Measurements from ENCODE around the gene ARPC2. TPM values are rescaled to one million over a fixed set of nuclear protein-coding genes. Genes with fewer than 3 reads are reported as not detected.

Gene ARPC2
- 297 and 314 TPM in 2 replicates for total RNA-seq

DNA sequence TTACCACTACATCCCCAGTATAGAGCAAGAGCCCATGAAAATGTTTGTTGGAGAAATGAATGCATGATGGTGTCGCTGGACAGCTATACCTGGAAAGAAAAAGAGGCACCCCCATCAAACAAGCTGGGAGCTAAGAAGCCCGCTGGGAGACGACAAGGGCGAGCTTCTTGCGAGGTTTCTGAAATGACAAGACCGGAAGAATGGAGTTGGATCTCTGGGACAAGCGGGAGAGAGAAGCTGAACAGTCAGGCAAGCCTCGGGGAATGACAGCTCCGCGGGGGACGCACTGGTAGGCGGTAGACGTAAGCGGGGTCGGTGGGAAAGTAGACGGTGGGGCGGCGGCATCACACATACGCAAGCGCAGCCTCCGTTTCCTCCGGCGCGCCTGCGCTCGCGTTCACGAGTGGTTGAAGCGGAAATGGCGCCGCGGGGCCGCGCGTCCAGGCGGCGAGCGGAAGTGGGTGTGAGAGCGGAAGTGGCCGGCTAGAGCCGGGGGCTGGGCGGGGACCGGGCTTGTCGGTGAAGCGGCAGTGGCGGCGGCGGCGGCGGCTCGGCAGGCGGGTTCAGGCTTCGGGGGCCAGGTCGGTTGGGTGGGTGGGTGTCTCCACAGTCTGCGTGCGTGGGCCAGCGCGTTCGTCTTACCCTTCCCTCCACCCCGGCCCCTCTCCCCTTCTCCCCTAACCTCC, at the start of gene ARPC2:
Gene ARPC2 (plus strand): TSS at position 516 of the 686 bp plus-strand sequence. CDS start 282 bp downstream, outside the sequence.

DNA sequence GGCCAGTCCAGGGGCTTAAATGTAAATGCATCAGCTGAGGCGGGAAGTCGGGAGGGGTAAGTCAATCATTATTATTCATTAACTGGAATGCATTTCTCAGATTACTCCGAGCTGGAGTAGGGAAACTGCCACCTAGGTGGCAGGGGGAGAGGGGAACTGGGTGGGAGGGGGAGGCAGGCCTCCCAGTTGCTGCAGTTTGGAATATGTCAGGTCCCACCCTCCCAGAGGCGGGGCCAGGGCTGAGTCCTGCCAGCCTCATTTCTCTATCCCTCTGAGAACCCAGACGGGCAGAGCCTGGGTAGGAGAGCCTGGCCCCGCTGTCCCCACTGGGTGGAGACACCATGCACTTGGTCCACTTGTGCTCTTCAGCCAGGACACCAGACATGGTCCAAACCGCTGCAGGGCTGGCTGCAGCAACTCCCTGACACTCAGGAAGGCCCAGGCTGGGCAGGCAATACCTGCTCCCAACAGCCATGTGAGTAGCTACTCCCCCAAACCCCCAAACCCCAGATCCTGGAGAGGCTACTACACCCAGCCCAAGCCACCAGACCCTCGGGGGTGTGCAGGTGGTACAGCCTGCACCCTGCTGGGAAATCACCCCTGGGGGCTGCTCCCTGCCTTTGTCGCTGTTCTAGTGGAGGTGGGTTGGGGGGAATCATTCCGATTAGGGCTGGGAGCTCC, 43.9 kb downstream of the ARPC2 start, which contains the start of gene GPBAR1:
Gene GPBAR1 (plus strand): TSS at position 274 of the 681 bp plus-strand sequence. CDS start 1,710 bp downstream, outside the sequence.

DNA sequence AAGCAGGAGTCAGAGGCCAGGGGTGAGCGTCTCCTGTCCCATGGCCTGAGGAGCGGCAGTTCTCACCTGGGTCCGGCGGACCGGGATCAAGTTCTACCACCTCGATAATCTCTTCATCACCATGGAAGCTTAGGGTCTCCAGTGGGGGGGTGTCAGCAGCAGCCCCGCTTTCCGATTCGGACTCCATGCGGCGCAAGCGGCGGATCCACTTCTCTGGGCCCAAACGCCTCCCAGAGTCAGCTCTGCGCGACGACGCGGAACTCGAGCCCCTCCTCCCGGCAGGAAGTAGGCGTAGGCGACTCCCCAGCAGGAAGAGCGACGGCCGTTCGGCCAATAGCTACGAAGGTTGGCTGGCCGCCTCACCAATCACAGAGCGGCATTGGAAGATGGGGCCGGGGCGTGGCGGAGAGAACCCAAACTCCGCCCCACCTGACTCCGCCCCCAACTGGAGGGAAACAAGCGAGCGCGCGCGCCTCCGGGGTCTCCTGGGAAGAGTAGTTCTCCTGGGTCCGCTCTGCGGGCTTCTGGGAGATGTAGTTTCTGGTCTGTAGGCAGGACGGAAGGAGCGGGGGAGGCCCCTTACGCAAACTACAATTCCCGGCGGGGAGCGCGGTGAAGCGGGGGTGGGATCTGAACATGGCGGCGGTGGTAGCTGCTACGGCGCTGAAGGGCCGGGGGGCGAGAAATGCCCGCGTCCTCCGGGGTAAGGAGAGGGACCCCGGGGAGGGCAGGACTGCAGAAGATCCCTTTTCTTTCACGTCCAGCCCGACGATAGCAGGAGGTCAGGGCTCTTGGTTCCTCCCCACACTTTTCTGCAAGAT, 53.1 kb downstream of the ARPC2 start, which contains the start of the genes AAMP and PNKD:
Gene AAMP (minus strand): TSS at position 238 of the 821 bp plus-strand sequence. CDS start 51 bp downstream, at position 187.
Gene PNKD (plus strand): TSS at position 620 of the 821 bp plus-strand sequence. CDS start 17 bp downstream, at position 637.

DNA sequence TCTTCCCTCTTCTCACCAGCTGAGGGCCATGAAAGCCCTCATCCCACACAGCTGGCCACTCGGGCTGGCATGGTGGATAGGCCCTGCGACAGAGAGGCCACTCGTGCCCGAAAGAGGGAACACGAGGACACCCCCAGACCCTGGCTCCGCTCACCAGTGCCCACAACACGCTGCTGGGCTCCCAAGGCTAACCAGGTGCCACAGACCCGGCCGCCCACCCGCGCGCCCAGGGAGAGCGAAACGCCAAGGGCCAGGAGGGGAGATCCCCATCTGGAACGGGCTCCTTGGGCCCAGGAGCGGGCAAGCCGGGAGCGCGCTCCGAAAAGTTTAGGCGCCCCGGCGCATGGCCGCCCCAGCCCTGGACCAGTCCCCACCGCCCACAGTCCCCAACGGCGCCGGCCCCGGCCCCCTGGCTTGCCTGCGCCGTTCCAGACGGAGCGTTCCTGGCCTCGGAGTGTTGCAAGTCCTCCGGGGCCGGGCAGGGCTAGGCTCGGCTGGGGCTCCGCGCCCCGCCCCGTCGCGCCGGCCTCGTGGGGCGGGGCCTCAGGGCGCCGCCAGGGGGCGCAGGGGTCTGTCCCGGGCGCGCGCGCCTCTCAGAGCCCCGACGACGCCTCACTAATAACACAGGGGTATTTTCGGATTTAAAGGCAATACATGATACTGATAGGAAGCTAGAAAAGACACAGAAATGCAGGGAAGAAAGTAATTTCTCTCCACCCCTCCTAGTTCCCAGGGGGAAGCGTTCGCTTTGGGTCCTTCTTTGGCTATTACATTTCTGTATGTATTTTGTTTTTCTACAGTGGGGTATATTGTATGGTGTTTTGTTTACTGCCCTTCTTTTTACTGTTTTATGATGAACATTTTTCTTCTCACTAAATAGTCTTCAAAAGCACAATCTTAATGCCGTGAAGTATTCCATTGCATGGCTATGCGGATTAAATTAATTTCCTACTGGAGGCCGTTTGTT, 75.3 kb downstream of the ARPC2 start, which contains the start of gene TMBIM1:
Gene TMBIM1 (minus strand): TSS at position 456 of the 967 bp plus-strand sequence. CDS start 10,362 bp downstream, outside the sequence.

Other genes starting within 250 kb of the ARPC2 start
- 15.7 and 76.7 TPM in 2 replicates for gene TNS1, start 214.2 kb upstream of the ARPC2 start, total RNA-seq
- gene RUFY4, start 147.9 kb upstream of the ARPC2 start, total RNA-seq, result not detected in 2 replicates
- not detected in 2 replicates for gene CXCR2, start 91.2 kb upstream of the ARPC2 start, total RNA-seq
- not detected in 2 replicates for gene CXCR1, start 50.2 kb upstream of the ARPC2 start, total RNA-seq
- gene GPBAR1, start 43.8 kb downstream of the ARPC2 start, total RNA-seq, result 0.06 and 0.16 TPM in 2 replicates
- 132 and 186 TPM in 2 replicates for gene AAMP, start 52.9 kb downstream of the ARPC2 start, total RNA-seq
- 24.0 and 36.1 TPM in 2 replicates for gene PNKD, start 53.3 kb downstream of the ARPC2 start, total RNA-seq
- 89.4 and 184 TPM in 2 replicates for gene TMBIM1, start 75.3 kb downstream of the ARPC2 start, total RNA-seq
- gene CATIP, start 139.7 kb downstream of the ARPC2 start, total RNA-seq, result not detected in 2 replicates
- gene SLC11A1, start 165.1 kb downstream of the ARPC2 start, total RNA-seq, result 0.13 and 0.16 TPM in 2 replicates
- gene CTDSP1, start 182.7 kb downstream of the ARPC2 start, total RNA-seq, result 53.9 and 56.4 TPM in 2 replicates
- 0.06 TPM in 1 of 2 replicates, not detected in the other for gene VIL1, start 201.9 kb downstream of the ARPC2 start, total RNA-seq

Data from bladder microvascular endothelial cell (primary cell).